KMS-11 (cell line): ENCODE measurements around the gene MTRR.
A peak's percentile ranks its signal among the peaks of the same experiment; 100 is the strongest.

Source experiments
- H2AFZ ChIP-seq: fragments of 200-600 bp; sonication (generic); 2 replicates; pipeline ENCODE4 v1.6.1; 2016; ENCODE audit warnings: antibody characterized with exemption, mixed run types, low read depth
- H3K27ac ChIP-seq: fragments of 200-600 bp; sonication (generic); 2 replicates; pipeline ENCODE4 v1.6.1; 2016; ENCODE audit warnings: mild to moderate bottlenecking, mixed run types
- H3K27me3 ChIP-seq: fragments of 200-600 bp; sonication (generic); 2 replicates; pipeline ENCODE4 v1.6.1; 2017; ENCODE audit warnings: mild to moderate bottlenecking, low read depth, mixed run types, moderate library complexity; ENCODE audit not compliant: insufficient read depth
- H3K36me3 ChIP-seq: fragments of 200-600 bp; sonication (generic); 2 replicates; pipeline ENCODE4 v1.6.1; 2017; ENCODE audit warnings: mild to moderate bottlenecking, mixed run types; ENCODE audit not compliant: insufficient read depth
- H3K4me1 ChIP-seq: fragments of 200-600 bp; sonication (generic); 2 replicates; pipeline ENCODE4 v1.6.1; 2016; ENCODE audit warnings: mild to moderate bottlenecking, low read depth, mixed run types; ENCODE audit not compliant: poor library complexity, severe bottlenecking
- H3K4me2 ChIP-seq: fragments of 200-600 bp; sonication (generic); 2 replicates; pipeline ENCODE4 v1.7.0; 2016; ENCODE audit warnings: mild to moderate bottlenecking, mixed run types
- H3K4me3 ChIP-seq: fragments of 200-600 bp; sonication (generic); IDR thresholded peaks from 2 replicates; pipeline ENCODE4 v1.6.1; 2017; ENCODE audit warnings: low read depth, low read length, mixed read lengths; ENCODE audit not compliant: insufficient read depth
- H3K79me2 ChIP-seq: fragments of 200-600 bp; sonication (generic); 2 replicates; pipeline ENCODE4 v1.6.1; 2016; ENCODE audit warnings: low read depth, mixed run types; ENCODE audit not compliant: insufficient read depth
- H3K9ac ChIP-seq: fragments of 200-600 bp; sonication (generic); 2 replicates; pipeline ENCODE4 v1.6.1; 2016; ENCODE audit warnings: mild to moderate bottlenecking, mixed run types
- H4K20me1 ChIP-seq: fragments of 200-600 bp; sonication (generic); 2 replicates; pipeline ENCODE4 v1.6.1; 2016; ENCODE audit warnings: mild to moderate bottlenecking, mixed run types; ENCODE audit not compliant: insufficient read depth
- CTCF ChIP-seq: fragments of 200-600 bp; sonication (generic); conservative IDR thresholded peaks from 2 replicates; pipeline ENCODE4 v1.6.1; 2017; ENCODE audit warnings: low read depth, mild to moderate bottlenecking, antibody characterized with exemption, low read length, moderate library complexity, mixed read lengths

The MTRR gene

GRCh38 chr5:7881816-7882215 lies 12.9 kb downstream of the MTRR start:
- Histone ChIP-seq H3K4me1 (peaks cover 74% of the 10 kb centered on the region), H2AFZ (no peak overlapping the region), H3K4me2 (no peak overlapping the region), H4K20me1 (peaks cover 79% of the 10 kb centered on the region), H3K36me3 (peaks cover 38% of the 10 kb centered on the region), H3K9ac (no peak overlapping the region), H3K27ac (no peak overlapping the region), H3K79me2 (peaks cover 97% of the 10 kb centered on the region), H3K4me3 (no peak overlapping the region), H3K27me3 (no peaks in the 10 kb centered on the region)
- no peak for TF ChIP-seq CTCF

- Histone ChIP-seq H3K4me2 (no peak overlapping the region), H3K9ac (no peak overlapping the region), H3K4me3 (no peak overlapping the region), H3K27ac (no peak overlapping the region; the same call in 1 of the 2 replicates), H4K20me1 (peaks cover 68% of the 10 kb centered on the region), H3K27me3 (no peaks in the 10 kb centered on the region), H3K4me1 (peaks cover 63% of the 10 kb centered on the region), H2AFZ (no peak overlapping the region), H3K36me3 (peaks cover 35% of the 10 kb centered on the region), H3K79me2 (peaks cover 90% of the 10 kb centered on the region)
- TF ChIP-seq CTCF, result no peak
Measured at GRCh38 chr5:7882926-7883325, 14.0 kb downstream of the MTRR start.

GRCh38 chr5:7884491-7885267 lies 15.7 kb downstream of the MTRR start:
- H3K27ac ChIP-seq, result 0 out of 2 replicates have a peak overlapping the region, but pooled peaks have one; percentile 10
- no peak overlapping the region for H3K4me3 ChIP-seq
- no peak overlapping the region for H3K9ac ChIP-seq
- H4K20me1 ChIP-seq, result peaks cover 50% of the 10 kb centered on the region
- H3K4me2 ChIP-seq, result no peak overlapping the region
- H3K27me3 ChIP-seq, result no peaks in the 10 kb centered on the region
- no peak overlapping the region for H2AFZ ChIP-seq
- no peak for TF ChIP-seq CTCF
- H3K79me2 ChIP-seq, result peaks cover 88% of the 10 kb centered on the region
- H3K4me1 ChIP-seq, result peaks cover 46% of the 10 kb centered on the region
- H3K36me3 ChIP-seq, result peaks cover 32% of the 10 kb centered on the region

- peaks cover 27% of the 10 kb centered on the region for H4K20me1 ChIP-seq
- H3K4me3 ChIP-seq, result no peak overlapping the region
- peaks cover 32% of the 10 kb centered on the region for H3K4me1 ChIP-seq
- H3K4me2 ChIP-seq, result no peak overlapping the region
- H3K36me3 ChIP-seq, result peaks cover 32% of the 10 kb centered on the region
- H3K9ac ChIP-seq, result no peak overlapping the region
- H3K27ac ChIP-seq, result no peak overlapping the region
- peaks cover 68% of the 10 kb centered on the region for H3K79me2 ChIP-seq
- H2AFZ ChIP-seq, result no peak overlapping the region
- H3K27me3 ChIP-seq, result no peaks in the 10 kb centered on the region
- peak; percentile 71 for TF ChIP-seq CTCF
Measured at GRCh38 chr5:7886849-7887475, 18.0 kb downstream of the MTRR start.
